Bone marrow (tissue), 2 donors: Measurements from ENCODE around the gene THSD7A.

Experiments
- DNase-seq, 2 donors: peaks; one replicate each; lab custom pipeline; 2025; lab: John Stamatoyannopoulos, UW

Gene THSD7A

DNA sequence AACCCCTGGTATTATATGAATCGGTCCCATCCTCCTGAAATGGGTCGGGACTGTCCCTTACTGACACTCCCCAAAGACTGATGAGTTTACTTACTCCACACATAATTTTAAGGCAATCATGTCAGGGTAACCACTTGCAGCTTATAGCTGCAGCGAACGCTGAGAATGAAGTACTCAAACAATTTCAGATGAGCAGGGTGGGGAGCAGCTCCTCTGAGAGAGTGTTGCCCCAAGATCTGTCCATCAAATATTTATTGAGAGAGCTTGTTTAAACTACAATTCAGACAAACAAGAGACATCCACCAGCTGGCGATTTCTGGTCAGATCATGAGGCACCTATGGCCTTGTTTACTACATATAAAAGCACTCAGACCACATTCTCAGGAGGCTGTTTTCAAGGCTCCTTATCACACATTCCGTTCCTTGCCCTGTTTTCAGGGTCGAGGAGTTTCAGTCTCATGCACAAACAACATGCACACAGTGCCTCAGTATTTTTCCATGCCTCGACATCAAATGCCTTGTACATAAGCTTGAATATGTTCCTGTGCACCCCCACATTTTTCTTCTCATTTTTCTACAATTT is 80.1 kb downstream of the THSD7A start:
- DNase-seq: no peak

GRCh38 chr7:11751315-11751714 is 80.7 kb downstream of the THSD7A start:
- DNase-seq: no peak

DNA sequence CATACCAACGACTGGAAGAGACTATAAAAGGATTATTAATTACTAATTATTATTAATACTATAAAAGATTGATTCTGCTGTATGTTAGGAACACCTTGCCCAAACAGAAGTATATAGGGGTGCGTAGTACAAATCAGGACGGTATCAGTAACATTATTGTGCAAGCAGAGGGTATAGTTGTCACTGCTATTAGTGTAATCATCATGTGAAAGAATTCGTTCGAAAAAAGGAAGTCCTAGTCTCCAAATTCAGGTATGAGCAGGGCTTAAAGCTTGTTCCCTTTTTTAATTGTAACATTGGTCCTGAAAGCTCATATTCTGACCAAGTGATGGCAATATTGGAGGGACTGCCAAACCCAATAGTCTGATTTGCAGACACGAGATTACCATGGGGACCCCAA is 81.8 kb downstream of the THSD7A start:
- no peak for DNase-seq

GRCh38 chr7:11749629-11750028 is 82.4 kb downstream of the THSD7A start:
- DNase-seq: no peak

GRCh38 chr7:11748884-11749283 is 83.1 kb downstream of the THSD7A start:
- no peak for DNase-seq

DNA sequence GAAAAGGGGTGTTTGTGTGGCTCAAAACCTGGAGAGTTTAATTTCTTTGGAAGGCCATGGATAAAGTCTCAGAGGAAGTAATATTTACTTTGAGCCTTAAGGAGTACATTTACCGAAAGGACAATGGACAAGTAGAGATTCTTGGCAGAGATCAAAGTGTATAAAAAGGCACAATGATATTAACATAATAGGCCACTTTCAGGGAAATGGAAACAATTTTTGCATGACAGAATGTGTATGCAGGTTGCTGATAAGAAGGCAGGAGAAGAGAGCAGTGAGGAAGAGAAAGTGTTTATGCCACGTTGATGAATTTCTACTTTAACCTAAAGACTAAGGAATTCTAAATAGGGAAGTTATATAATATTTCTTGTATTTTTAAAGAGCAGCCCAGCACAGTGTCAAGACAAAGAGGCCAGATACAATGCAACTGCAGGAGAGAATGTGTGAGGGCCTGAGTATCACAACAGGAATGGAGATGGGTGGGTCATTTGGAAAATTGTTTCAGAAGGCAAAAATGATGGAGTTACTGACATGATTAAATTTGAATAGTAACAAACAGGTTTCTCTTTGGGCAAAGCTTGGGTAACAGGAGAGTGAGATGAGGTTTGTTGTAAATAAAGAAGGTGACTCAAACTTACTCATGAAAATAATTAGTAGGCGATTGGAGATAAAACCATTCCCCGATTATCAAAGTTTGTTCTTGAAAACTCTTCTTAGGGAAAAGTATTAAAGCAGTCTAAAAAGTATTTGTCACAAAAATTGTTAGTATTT is 84.1 kb downstream of the THSD7A start:
- no peak for DNase-seq

- DNase-seq: no peak
These were observed 85.4 kb downstream of the THSD7A start for GRCh38 chr7:11746591-11746990.

- DNase-seq: no peak
These were observed 88.5 kb downstream of the THSD7A start for GRCh38 chr7:11743548-11743947.

DNA sequence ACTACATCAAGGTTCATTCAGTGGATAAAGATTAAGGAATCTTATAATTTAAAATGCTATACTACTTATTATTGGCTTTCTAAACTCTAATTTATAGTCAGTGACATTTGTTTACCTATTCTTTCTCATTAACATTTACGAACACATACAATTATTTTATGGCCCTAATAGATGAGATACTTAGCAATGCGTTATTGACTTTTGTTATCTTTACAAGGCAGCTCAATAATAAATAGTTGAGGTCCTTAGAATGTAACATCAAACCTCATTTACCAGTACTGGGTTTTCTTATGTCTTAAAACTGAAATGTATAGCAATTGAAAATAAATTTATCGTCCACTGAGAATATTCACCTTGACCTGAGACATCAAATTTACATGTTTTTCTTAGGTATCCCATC is 89.0 kb downstream of the THSD7A start:
- DNase-seq: no peak

DNA sequence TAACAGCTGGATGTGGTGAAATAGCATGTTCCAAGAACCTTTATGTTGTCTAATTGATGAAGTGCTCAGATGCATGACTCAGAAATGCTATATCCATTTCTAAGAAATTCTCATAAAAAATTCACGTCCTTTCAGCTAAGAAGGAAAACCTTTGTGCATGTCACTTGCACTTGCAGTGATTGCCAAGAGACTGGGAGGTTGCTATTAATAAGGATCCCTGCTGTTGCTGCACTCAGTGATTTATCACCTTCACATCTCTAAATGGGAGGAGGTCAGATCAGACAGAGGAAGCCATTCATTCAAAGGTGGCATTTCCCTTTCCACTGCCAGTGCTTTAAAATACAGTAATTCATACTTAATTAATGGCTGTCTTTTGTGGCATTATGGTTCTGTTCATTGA is 89.5 kb downstream of the THSD7A start:
- peak in 1 of 2 donors; percentile 17 for DNase-seq

- DNase-seq: no peak
These were observed 94.3 kb downstream of the THSD7A start for GRCh38 chr7:11737723-11738122.

DNA sequence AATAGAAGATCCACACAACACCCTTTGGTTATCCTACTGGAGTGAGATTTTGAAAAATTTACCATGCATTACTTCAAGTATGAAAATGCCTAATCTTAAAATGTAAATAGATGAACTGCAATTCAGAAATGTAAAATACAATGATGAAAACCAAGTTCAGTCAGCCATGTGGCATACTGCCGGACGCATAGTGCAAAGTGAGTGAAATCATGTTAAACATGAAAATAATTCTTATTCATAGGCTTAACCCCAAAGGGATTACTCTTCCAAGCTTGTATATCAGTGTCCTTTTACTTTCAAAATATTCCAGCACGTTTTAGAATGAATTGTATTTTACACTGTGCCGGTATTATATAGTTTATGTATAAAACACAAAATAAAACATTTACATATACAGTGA is 99.8 kb downstream of the THSD7A start:
- no peak for DNase-seq

GRCh38 chr7:11730725-11731124 is 101.3 kb downstream of the THSD7A start:
- no peak for DNase-seq

DNA sequence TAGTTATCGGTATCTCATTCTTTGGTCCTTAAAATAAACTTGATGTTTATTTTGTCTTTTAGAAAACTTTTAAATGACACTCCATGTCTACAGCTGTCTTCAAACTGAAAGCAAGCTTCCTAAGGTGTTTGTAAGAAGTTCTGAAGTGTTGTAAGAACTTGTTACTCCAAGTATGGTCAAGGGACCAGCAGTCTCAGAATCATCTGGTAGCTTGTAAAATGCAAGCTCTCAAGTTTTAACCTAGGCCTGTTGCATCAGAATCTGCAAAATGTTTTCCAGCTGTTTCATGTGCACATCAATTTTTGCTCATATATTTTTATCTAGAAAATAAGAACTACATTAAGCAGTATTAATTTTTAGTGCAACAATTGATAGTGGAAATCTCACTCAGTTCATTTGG is 104.1 kb downstream of the THSD7A start:
- DNase-seq: no peak

DNA sequence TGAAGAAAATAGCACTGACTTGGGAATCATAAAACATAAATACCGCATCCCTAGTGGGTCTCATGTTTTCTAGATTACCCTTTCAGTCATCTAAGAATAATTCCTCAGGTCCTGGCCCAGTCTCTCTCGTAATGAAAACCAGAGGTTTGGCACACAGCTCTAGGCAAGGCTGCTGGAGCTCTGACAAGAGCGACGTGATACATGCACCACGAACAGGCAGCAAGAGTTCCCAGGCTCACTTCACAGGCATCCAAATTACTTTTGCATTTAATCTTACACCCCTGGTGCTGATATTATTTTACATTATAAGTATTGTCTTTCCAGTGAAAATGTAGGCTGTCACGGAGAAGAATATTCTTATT is 105.2 kb downstream of the THSD7A start:
- DNase-seq: no peak

DNA sequence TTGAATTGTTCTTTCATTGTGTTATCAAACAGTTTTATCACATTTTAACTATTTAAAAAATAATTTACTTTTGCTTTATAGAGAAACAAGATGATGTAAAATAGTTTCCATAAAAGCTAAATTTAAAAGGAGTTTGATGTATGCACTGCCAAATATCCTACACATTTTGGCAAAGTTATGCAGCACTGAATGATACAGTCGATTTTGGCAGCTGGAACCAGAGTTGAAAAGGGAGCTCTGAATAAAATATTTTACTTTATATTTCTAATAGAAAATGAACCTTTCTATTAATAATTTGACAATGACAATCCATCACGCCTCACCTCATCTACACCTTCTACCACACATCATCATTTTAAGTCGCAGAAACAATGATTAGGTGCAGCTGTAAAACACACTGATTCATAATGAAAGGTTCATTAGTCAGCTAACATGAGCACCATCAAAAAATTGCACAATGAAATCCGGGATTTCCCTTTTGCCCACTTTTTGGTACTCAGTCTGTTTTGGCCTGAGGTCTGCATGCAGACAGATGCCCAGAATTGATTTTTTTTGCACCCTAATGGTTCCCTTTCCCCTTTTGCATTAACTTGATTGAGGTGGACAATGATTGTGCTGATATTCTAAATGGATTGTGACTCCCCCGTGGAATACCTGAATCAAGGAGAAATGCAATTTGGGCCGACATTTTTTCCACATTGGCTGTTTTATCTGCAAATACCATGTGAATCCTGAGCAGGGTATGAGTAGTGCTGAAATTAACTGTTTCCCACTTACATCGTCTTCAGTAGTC is 105.8 kb downstream of the THSD7A start:
- no peak for DNase-seq

DNA sequence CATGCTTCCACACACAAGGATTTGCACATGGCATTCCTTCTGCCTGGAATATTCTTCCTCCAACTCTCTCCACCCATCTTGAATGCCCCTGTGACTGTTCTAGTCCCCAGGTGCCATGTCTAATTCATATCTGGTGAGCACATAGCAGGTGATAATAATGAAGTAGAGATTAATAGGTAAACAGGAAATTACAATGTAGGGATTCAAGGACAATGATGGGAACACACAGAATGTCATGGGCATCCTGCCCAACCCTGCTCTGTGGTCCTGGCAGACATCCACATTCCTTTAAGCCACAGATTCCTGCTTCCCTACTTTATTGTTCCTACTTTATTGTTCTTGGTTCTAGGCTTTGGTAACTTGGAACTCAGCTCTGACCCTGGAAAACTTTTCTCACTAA is 115.8 kb downstream of the THSD7A start:
- no peak for DNase-seq

DNA sequence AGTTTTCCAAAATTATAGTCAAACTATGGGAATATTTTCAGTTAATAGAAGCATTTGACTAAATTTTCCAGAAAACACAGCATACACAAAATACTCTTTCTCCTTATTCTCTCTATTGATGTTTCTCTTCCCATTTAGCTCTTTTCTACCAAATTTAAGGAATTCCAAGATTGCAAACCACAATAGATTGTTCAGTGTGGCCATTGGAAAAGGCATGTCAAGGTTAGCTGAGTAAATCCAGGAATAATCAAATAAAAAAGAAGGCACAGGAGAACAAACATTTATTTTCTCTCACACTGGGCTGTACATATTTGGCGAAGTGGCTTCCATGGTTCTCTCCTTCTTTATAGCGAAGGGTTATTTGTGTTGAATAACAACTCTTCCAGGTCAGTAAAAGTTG is 117.3 kb downstream of the THSD7A start:
- no peak for DNase-seq

- no peak for DNase-seq
These were observed 117.8 kb downstream of the THSD7A start for GRCh38 chr7:11714205-11714604.

- DNase-seq: no peak
These were observed 118.6 kb downstream of the THSD7A start for GRCh38 chr7:11713352-11713751.

GRCh38 chr7:11710377-11710776 is 121.6 kb downstream of the THSD7A start:
- DNase-seq: no peak

GRCh38 chr7:11709196-11709595 is 122.8 kb downstream of the THSD7A start:
- no peak for DNase-seq

DNA sequence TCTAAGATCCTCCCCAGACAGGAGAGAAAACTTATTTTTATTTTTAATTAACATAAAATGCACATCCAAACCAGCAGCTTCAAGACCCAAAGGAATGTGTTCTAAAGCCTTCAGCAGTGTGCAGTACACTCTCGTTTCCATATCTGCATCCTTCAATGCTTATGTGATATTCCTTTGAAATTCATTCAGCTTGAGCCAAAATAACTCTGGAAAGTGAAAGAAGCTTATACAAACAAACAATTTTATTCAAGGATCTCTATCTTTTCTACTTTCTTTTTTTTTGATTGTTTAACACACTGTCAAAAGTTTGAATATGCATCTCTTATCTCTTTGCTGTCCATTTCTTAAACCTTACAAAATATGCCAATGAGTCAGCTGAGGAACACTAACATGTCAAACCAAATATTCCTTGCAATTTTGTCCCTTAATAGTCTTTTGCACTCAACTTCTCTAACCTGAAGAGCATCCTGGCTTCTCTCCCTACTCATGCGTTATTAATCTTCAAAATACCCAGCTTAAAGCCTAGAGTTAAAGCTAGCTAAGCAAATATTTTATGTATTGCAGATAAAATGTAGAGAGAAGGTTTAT is 124.3 kb downstream of the THSD7A start:
- no peak for DNase-seq
